Glutamatergic neuron (in vitro differentiated cells): ENCODE data around the gene STAT6. TPM values are rescaled to one million over a fixed set of nuclear protein-coding genes. Genes with fewer than 3 reads are reported as not detected.

Experiments
- DNase-seq: peaks from one replicate; pipeline ENCODE4 v3.0.0; 2022
- H3K27ac Mint-ChIP-seq: one replicate; pipeline ENCODE4 v1.8.0; 2020; ENCODE audit warnings: mild to moderate bottlenecking, mixed read lengths, inconsistent platforms; ENCODE audit not compliant: unreplicated experiment
- H3K27me3 Mint-ChIP-seq: one replicate; pipeline ENCODE4 v1.8.0; 2020; ENCODE audit warnings: mild to moderate bottlenecking, moderate library complexity, mixed read lengths, inconsistent platforms; ENCODE audit not compliant: unreplicated experiment
- H3K36me3 Mint-ChIP-seq: one replicate; pipeline ENCODE4 v1.8.0; 2020; ENCODE audit warnings: mild to moderate bottlenecking, mixed read lengths, inconsistent platforms; ENCODE audit not compliant: unreplicated experiment
- H3K4me1 Mint-ChIP-seq: one replicate; pipeline ENCODE4 v1.8.0; 2020; ENCODE audit warnings: mild to moderate bottlenecking, low read depth, mixed read lengths, inconsistent platforms; ENCODE audit not compliant: unreplicated experiment
- H3K4me3 Mint-ChIP-seq: one replicate; pipeline ENCODE4 v1.8.0; 2020; ENCODE audit warnings: mild to moderate bottlenecking, mixed read lengths, inconsistent platforms; ENCODE audit not compliant: unreplicated experiment
- H3K9me3 Mint-ChIP-seq: one replicate; pipeline ENCODE4 v1.8.0; 2020; ENCODE audit warnings: mild to moderate bottlenecking, moderate library complexity, mixed read lengths, inconsistent platforms; ENCODE audit not compliant: unreplicated experiment
- total RNA-seq: library from RNA; stranded (reverse); fragmentation: NEBNext Ultra II Directional; extraction: Animal tissue kit (Norgen Biotek cat#: 25700); gene quantifications from one replicate; pipeline ENCODE4 v1.2.1, GENCODE V29; 2021; ENCODE audit not compliant: unreplicated experiment
- TF ChIP-seq, protein P1 (sequence below): fragments of 200-600 bp; sonication (generic); IDR thresholded peaks from one replicate; pipeline ENCODE4 v1.5.0; 2021; ENCODE audit not compliant: partially characterized antibody, unreplicated experiment

STAT6 gene
- total RNA-seq, 1 donor from 2014 or later, result 34.4 TPM

DNA sequence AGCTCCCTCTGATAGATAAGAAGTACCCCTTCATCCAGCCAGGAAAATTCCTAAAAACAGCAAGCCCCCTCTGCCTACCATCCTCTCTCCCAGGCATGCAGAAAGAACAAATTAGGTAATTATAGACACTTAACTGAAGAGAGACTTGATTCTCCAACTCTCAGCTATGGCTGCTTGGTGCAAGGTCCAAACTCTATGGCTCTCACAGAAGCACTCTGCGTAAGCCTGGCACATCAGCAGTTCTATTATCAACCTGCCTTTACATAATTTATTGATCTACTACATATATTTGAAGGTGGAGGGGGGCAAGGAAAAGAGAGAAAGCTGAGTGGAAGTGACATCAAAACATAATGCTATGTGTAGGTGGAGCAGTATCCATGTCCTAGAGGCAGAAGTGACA is 60.2 kb downstream of the STAT6 start:
- TF ChIP-seq, protein P1, sequence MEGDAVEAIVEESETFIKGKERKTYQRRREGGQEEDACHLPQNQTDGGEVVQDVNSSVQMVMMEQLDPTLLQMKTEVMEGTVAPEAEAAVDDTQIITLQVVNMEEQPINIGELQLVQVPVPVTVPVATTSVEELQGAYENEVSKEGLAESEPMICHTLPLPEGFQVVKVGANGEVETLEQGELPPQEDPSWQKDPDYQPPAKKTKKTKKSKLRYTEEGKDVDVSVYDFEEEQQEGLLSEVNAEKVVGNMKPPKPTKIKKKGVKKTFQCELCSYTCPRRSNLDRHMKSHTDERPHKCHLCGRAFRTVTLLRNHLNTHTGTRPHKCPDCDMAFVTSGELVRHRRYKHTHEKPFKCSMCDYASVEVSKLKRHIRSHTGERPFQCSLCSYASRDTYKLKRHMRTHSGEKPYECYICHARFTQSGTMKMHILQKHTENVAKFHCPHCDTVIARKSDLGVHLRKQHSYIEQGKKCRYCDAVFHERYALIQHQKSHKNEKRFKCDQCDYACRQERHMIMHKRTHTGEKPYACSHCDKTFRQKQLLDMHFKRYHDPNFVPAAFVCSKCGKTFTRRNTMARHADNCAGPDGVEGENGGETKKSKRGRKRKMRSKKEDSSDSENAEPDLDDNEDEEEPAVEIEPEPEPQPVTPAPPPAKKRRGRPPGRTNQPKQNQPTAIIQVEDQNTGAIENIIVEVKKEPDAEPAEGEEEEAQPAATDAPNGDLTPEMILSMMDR, result no peak
- Mint-ChIP-seq H3K4me3 (no peak overlapping the region), H3K27ac (no peak overlapping the region), H3K27me3 (no peaks in the 10 kb centered on the region), H3K4me1 (peaks cover 2% of the 10 kb centered on the region), H3K9me3 (no peaks in the 10 kb centered on the region), H3K36me3 (no peaks in the 10 kb centered on the region)
- DNase-seq, result no peak

DNA sequence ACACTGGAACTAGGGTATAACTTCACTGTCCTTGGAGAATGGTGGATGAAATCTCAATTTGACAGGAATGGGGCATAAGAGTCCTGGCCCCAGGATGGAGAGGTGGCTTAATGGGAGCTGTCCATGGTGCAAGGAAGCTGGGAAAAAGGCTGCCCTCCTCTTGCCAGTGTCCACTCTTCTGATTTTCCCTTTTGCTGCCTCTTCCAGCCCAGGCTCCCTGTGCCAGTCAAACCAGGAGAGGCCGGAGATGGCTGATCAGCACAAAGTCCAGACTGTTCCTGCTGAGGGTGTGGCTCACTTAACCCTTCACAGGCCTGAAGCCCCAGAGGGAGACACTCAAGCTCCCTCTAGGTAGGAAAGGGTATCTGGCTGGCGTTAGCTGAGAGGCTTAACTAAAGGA is 61.3 kb downstream of the STAT6 start, which contains the start of gene MYO1A:
MYO1A (minus strand) TSS at position 240 of the 400 bp plus-strand sequence. CDS start 1,806 bp downstream, outside the sequence.
- DNase-seq, result no peak
- no peak within 1 kb of the TSS for H3K4me3 Mint-ChIP-seq
- H3K9me3 Mint-ChIP-seq, result no peaks in the 10 kb centered on the region
- no peaks in the 10 kb centered on the region for H3K36me3 Mint-ChIP-seq
- no peaks in the 10 kb centered on the region for H3K4me1 Mint-ChIP-seq
- H3K27ac Mint-ChIP-seq, result no peak within 1 kb of the TSS
- TF ChIP-seq, protein P1, result no peak
- H3K27me3 Mint-ChIP-seq, result no peaks in the 10 kb centered on the region

GRCh38 chr12:57049119-57049446 is 62.1 kb downstream of the STAT6 start:
- H3K36me3 Mint-ChIP-seq, result no peaks in the 10 kb centered on the region
- no peak overlapping the region for H3K4me3 Mint-ChIP-seq
- TF ChIP-seq, protein P1, result no peak
- no peaks in the 10 kb centered on the region for H3K4me1 Mint-ChIP-seq
- H3K9me3 Mint-ChIP-seq, result no peaks in the 10 kb centered on the region
- DNase-seq, result no peak
- H3K27ac Mint-ChIP-seq, result no peak overlapping the region
- no peaks in the 10 kb centered on the region for H3K27me3 Mint-ChIP-seq

- Mint-ChIP-seq H3K4me3 (no peak overlapping the region), H3K36me3 (no peaks in the 10 kb centered on the region), H3K4me1 (no peaks in the 10 kb centered on the region), H3K27me3 (no peaks in the 10 kb centered on the region), H3K27ac (no peak overlapping the region), H3K9me3 (no peaks in the 10 kb centered on the region)
- TF ChIP-seq, protein P1, result no peak
- DNase-seq, result no peak
These were observed 62.6 kb downstream of the STAT6 start for GRCh38 chr12:57048423-57049118.

- Mint-ChIP-seq H3K4me1 (no peaks in the 10 kb centered on the region), H3K9me3 (no peaks in the 10 kb centered on the region), H3K4me3 (no peak overlapping the region), H3K36me3 (no peaks in the 10 kb centered on the region), H3K27ac (no peak overlapping the region), H3K27me3 (no peaks in the 10 kb centered on the region)
- no peak for DNase-seq
- TF ChIP-seq, protein P1, result no peak
These were observed 63.2 kb downstream of the STAT6 start for GRCh38 chr12:57047981-57048380.
